CD14-positive monocyte (primary cell): Measurements from ENCODE around the gene LBHD2. TPM values are rescaled to one million over a fixed set of nuclear protein-coding genes. Genes with fewer than 3 reads are reported as not detected.

Experiments used
- DNase-seq, 3 donors: peaks; one replicate each; pipeline ENCODE4 v3.0.0-alpha.2; 2011 to 2022
- H2AFZ ChIP-seq: 2 replicates; pipeline ENCODE4 v1.6.0; 2012; ENCODE audit warnings: mild to moderate bottlenecking, low read depth, low read length, inconsistent platforms; ENCODE audit not compliant: insufficient read depth, poor library complexity, severe bottlenecking
- H3K27ac ChIP-seq, 2 donors: 1 replicate in 1 of 2; 2 replicates in 1 of 2; pipeline ENCODE4 v1.5.1; 2012 to 2013; ENCODE audit warnings: low read length in 2 of 2, control low read depth in 1 of 2, inconsistent platforms in 1 of 2, low read depth in 1 of 2, mild to moderate bottlenecking in 1 of 2
- H3K27me3 ChIP-seq, 2 donors: one replicate each; pipeline versions ENCODE4 v1.6.0 to v1.6.1; 2011 to 2013; ENCODE audit warnings: low read length in 2 of 2; ENCODE audit not compliant: control insufficient read depth in 2 of 2, insufficient read depth in 2 of 2
- H3K36me3 ChIP-seq, 2 donors: replicated peaks in 1 of 2; 1 replicate in 1 of 2; 2 replicates in 1 of 2; pipeline versions ENCODE4 v1.5.1 to v1.6.1; 2012 to 2013; ENCODE audit warnings: low read length in 2 of 2, control low read depth in 1 of 2, inconsistent platforms in 1 of 2, mild to moderate bottlenecking in 1 of 2; ENCODE audit not compliant: insufficient read depth in 2 of 2, control insufficient read depth in 1 of 2
- H3K4me1 ChIP-seq, 2 donors: 1 replicate in 1 of 2; 2 replicates in 1 of 2; pipeline versions ENCODE4 v1.5.1 to v1.6.1; 2012 to 2013; ENCODE audit warnings: low read length in 2 of 2, control low read depth in 1 of 2, inconsistent platforms in 1 of 2, mild to moderate bottlenecking in 1 of 2, moderate library complexity in 1 of 2; ENCODE audit not compliant: insufficient read depth in 2 of 2, control insufficient read depth in 1 of 2
- H3K4me2 ChIP-seq: replicated peaks from 2 replicates; pipeline ENCODE3; 2012; ENCODE audit warnings: low read length, moderate library complexity, mild to moderate bottlenecking; ENCODE audit not compliant: poor library complexity, severe bottlenecking; ENCODE audit errors: extremely low read depth
- H3K4me3 ChIP-seq, 3 experiments: fragments of 200-600 bp in 1 of 3; sonication (generic) in 1 of 3; replicated peaks in 1 of 3; 1 replicate in 2 of 3; 2 replicates in 1 of 3; pipeline ENCODE4 v1.5.1; 2011 to 2013; ENCODE audit warnings: low read length in 3 of 3, mild to moderate bottlenecking in 3 of 3, control low read depth in 2 of 3, low read depth in 2 of 3, inconsistent platforms in 1 of 3, moderate library complexity in 1 of 3
- H3K79me2 ChIP-seq: 2 replicates; pipeline ENCODE4 v1.6.0; 2012; ENCODE audit warnings: mild to moderate bottlenecking, control low read depth, inconsistent platforms, low read length, moderate library complexity; ENCODE audit not compliant: insufficient read depth
- H3K9ac ChIP-seq: 2 replicates; pipeline ENCODE4 v1.6.0; 2017; ENCODE audit warnings: low read length, mild to moderate bottlenecking; ENCODE audit not compliant: insufficient read depth, poor library complexity, severe bottlenecking
- H3K9me3 ChIP-seq, 2 donors: replicated peaks in 1 of 2; 1 replicate in 1 of 2; 2 replicates in 1 of 2; pipeline versions ENCODE4 v1.5.1 to v1.6.1; 2012 to 2013; ENCODE audit warnings: low read length in 2 of 2, control low read depth in 1 of 2; ENCODE audit not compliant: control insufficient read depth in 1 of 2, insufficient read depth in 1 of 2
- H4K20me1 ChIP-seq: 2 replicates; pipeline ENCODE4 v1.6.0; 2012; ENCODE audit warnings: mild to moderate bottlenecking, low read length, control low read depth, moderate library complexity; ENCODE audit not compliant: insufficient read depth
- H3K27ac Mint-ChIP-seq, 7 donors: one replicate each; pipeline ENCODE4 v1.8.0; 2020; ENCODE audit warnings: mild to moderate bottlenecking in 7 of 7, mixed read lengths in 7 of 7, moderate library complexity in 6 of 7, inconsistent platforms in 2 of 7
- H3K27me3 Mint-ChIP-seq, 3 donors: one replicate each; pipeline ENCODE4 v1.8.0; 2021 to 2022; ENCODE audit warnings: low read depth in 3 of 3, mild to moderate bottlenecking in 3 of 3, mixed read lengths in 3 of 3, moderate library complexity in 3 of 3, inconsistent platforms in 1 of 3
- H3K36me3 Mint-ChIP-seq, 2 donors: one replicate each; pipeline ENCODE4 v1.8.0; 2020; ENCODE audit warnings: mixed read lengths in 2 of 2, inconsistent platforms in 1 of 2, mild to moderate bottlenecking in 1 of 2
- H3K4me1 Mint-ChIP-seq: one replicate; pipeline ENCODE4 v1.8.0; 2020; ENCODE audit warnings: mild to moderate bottlenecking, mixed read lengths
- H3K4me3 Mint-ChIP-seq, 2 donors: one replicate each; pipeline ENCODE4 v1.8.0; 2020; ENCODE audit warnings: mild to moderate bottlenecking in 2 of 2, mixed read lengths in 2 of 2, moderate library complexity in 1 of 2
- H3K9me3 Mint-ChIP-seq, 7 donors: one replicate each; pipeline ENCODE4 v1.8.0; 2020 to 2022; ENCODE audit warnings: mixed read lengths in 7 of 7, mild to moderate bottlenecking in 6 of 7, moderate library complexity in 6 of 7, inconsistent platforms in 2 of 7
- WGBS: methylation state at CpG from one replicate; pipeline ENCODE4 v1.1.5; 2013; ENCODE audit warnings: missing lambda C conversion rate; ENCODE audit not compliant: insufficient coverage; 5-methylcytosine and 5-hydroxymethylcytosine counted together
- intact Hi-C, 2 donors: fragments of 100-400 bp; cut with micrococcal nuclease; formaldehyde crosslinking; loops; one replicate each; pipeline versions ENCODE4 v1.15.0 to v1.15.1; 2023
- polyA plus RNA-seq, 3 donors: library from polyadenylated mRNA; depleted of rRNA in 1 of 3; unstranded in 2 of 3; stranded (reverse) in 1 of 3; fragments of 300-500 nt in 2 of 3; fragments of >200 nt in 1 of 3; fragmentation: Illumina TruSeq in 2 of 3; gene quantifications; 1 replicate in 2 of 3; 2 replicates in 1 of 3; pipeline ENCODE4 v1.2.3, GENCODE V29; 2012 to 2021
- TF ChIP-seq, protein P1 (sequence below): fragments of 200-600 bp; IDR thresholded peaks from one replicate; pipeline ENCODE4 v1.8.0; 2022; ENCODE audit warnings: antibody characterized with exemption, mild to moderate bottlenecking

The LBHD2 gene
- polyA plus RNA-seq, 3 donors = not detected

DNA sequence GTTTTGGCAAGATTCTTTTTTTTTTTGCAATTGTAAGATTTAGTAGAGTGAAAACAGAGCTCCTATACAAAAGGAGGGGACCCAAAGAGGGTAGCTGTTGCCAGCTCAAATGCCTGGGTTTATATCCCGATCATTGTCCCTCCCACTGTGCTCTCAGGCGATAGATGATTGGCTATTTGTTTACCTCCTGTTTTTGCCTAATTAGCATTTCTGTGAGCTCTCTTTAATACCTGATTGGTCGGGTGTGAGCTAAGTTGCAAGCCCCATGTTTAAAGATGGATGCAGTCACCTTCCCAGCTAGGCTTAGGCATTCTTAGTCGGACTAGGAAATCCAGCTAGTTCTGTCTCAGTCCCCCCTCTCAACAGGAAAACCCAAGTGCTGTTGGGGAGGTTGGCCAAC lies 12.4 kb downstream of the LBHD2 start:
- Histone ChIP-seq H2AFZ (no peak overlapping the region), H3K27me3 (peaks cover under 1 to 8% of the 10 kb centered on the region in 2 donors), H3K4me3 (no peak overlapping the region), H3K4me1 (peaks cover 13 to 19% of the 10 kb centered on the region in 2 donors), H3K4me2 (no peak overlapping the region), H4K20me1 (no peaks in the 10 kb centered on the region), H3K79me2 (no peaks in the 10 kb centered on the region), H3K9me3 (peaks cover 0 to under 1% of the 10 kb centered on the region in 2 donors), H3K27ac (no peak overlapping the region), H3K9ac (no peak overlapping the region), H3K36me3 (no peaks in the 10 kb centered on the region)
- H3K4me3 Mint-ChIP-seq = no peak overlapping the region
- TF ChIP-seq, protein P1, sequence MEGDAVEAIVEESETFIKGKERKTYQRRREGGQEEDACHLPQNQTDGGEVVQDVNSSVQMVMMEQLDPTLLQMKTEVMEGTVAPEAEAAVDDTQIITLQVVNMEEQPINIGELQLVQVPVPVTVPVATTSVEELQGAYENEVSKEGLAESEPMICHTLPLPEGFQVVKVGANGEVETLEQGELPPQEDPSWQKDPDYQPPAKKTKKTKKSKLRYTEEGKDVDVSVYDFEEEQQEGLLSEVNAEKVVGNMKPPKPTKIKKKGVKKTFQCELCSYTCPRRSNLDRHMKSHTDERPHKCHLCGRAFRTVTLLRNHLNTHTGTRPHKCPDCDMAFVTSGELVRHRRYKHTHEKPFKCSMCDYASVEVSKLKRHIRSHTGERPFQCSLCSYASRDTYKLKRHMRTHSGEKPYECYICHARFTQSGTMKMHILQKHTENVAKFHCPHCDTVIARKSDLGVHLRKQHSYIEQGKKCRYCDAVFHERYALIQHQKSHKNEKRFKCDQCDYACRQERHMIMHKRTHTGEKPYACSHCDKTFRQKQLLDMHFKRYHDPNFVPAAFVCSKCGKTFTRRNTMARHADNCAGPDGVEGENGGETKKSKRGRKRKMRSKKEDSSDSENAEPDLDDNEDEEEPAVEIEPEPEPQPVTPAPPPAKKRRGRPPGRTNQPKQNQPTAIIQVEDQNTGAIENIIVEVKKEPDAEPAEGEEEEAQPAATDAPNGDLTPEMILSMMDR = no peak
- peaks cover 0 to 2% (median 2%) of the 10 kb centered on the region in 7 donors for H3K9me3 Mint-ChIP-seq
- peaks cover 10 to 15% (median 14%) of the 10 kb centered on the region in 3 donors for H3K27me3 Mint-ChIP-seq
- H3K4me1 Mint-ChIP-seq = peaks cover 14% of the 10 kb centered on the region
- 83% methylated on average over 1 of the region's 4 CpGs for whole genome bisulfite sequencing
- DNase-seq = no peak
- no peak overlapping the region for H3K27ac Mint-ChIP-seq
- H3K36me3 Mint-ChIP-seq = peaks cover 1 to 2% of the 10 kb centered on the region in 2 donors
- intact Hi-C loops = no loop called here

DNA sequence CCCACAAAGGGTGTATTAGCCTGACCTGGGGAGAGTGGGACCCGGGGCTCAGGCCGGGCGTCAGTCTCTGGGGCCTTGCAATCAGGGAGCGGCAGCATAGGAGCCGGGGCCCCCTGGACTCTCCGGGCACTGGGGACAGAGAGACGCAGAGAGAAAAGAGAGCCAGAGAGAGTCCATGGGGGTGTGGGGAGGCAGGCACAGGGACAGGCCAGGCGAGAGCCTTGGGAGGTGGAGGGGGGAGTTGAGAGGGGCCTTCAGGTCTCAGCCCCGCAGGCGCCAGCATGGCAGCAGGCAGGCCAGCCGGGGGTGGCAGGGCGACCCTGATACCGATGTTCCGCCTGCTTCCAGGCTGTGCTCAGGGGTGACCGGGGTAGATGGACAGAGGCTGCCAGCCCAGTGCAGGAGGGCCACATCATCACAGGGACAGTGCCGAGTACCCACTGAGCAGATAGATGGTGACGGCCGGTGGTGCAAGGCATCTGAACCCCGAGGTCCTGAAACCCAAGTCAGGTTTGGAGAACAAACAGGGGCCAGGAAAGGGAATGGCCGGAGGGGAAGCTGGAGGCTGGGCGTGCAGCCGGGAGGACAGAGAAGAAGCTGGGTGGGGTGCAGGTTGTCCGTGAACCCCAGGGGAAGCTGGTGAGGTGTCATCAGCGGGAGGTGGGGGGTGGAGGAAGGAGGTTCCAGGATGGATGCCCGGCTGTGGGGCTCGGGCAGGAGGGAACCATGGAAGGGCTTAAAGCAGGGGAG lies 13.4 kb downstream of the LBHD2 start:
- H4K20me1 ChIP-seq = no peaks in the 10 kb centered on the region
- H3K27ac Mint-ChIP-seq = no peak overlapping the region
- no peak overlapping the region for H3K27ac ChIP-seq
- H3K36me3 Mint-ChIP-seq = peaks cover 3 to 4% of the 10 kb centered on the region in 2 donors
- H3K79me2 ChIP-seq = no peaks in the 10 kb centered on the region
- peaks cover 0 to 10% of the 10 kb centered on the region in 2 donors for H3K9me3 ChIP-seq
- TF ChIP-seq, protein P1 = no peak
- WGBS = 90% methylated on average over 24 of the region's 26 CpGs
- no peak for DNase-seq
- no peak overlapping the region for H3K4me3 ChIP-seq
- intact Hi-C loops = no loop called here
- no peak overlapping the region for H3K9ac ChIP-seq
- no peaks in the 10 kb centered on the region for H3K36me3 ChIP-seq
- peaks cover 8 to 15% of the 10 kb centered on the region in 2 donors for H3K27me3 ChIP-seq
- peaks cover 9 to 15% of the 10 kb centered on the region in 2 donors for H3K4me1 ChIP-seq
- no peak overlapping the region for H3K4me2 ChIP-seq
- peaks cover 17 to 23% (median 23%) of the 10 kb centered on the region in 3 donors for H3K27me3 Mint-ChIP-seq
- H3K4me1 Mint-ChIP-seq = peaks cover 9% of the 10 kb centered on the region
- no peak overlapping the region for H2AFZ ChIP-seq
- peaks cover 0 to 8% (median 2%) of the 10 kb centered on the region in 7 donors for H3K9me3 Mint-ChIP-seq
- H3K4me3 Mint-ChIP-seq = no peak overlapping the region
